ENCODE measurements around the gene PRKAG2.
A peak's percentile ranks its signal among the peaks of the same experiment; 100 is the strongest.
"Not testable (repeated sequence)": the region's sequence is repeated elsewhere in the genome, so short reads cannot be mapped to it uniquely, and the experiment has no call there.

PRKAG2 gene

GRCh38 chr7:151876899-151877777 lies at the start of gene PRKAG2:
TSS of gene PRKAG2 (minus strand) at chr7:151877115. CDS start at chr7:151876620, 495 bp downstream.
- DNase-seq: peak; percentile 72

GRCh38 chr7:151926336-151926712 lies 49.4 kb upstream of the PRKAG2 start:
- no peak for DNase-seq

GRCh38 chr7:151925446-151926335 lies 48.8 kb upstream of the PRKAG2 start:
- no peak for DNase-seq

GRCh38 chr7:151924508-151924907 lies 47.6 kb upstream of the PRKAG2 start:
- no peak for DNase-seq

GRCh38 chr7:151924001-151924400 lies 47.1 kb upstream of the PRKAG2 start:
- DNase-seq: no peak

- DNase-seq: no peak
These were observed 46.4 kb upstream of the PRKAG2 start for GRCh38 chr7:151923097-151923876.

GRCh38 chr7:151921451-151921850 lies 44.5 kb upstream of the PRKAG2 start:
- no peak for DNase-seq

GRCh38 chr7:151920488-151920887 lies 43.6 kb upstream of the PRKAG2 start:
- DNase-seq: no peak

GRCh38 chr7:151919595-151919994 lies 42.7 kb upstream of the PRKAG2 start:
- DNase-seq: no peak

- no peak for DNase-seq
These were observed 41.6 kb upstream of the PRKAG2 start for GRCh38 chr7:151918510-151918843.

GRCh38 chr7:151917791-151918509 lies 41.0 kb upstream of the PRKAG2 start:
- DNase-seq: no peak

GRCh38 chr7:151914051-151914450 lies 37.1 kb upstream of the PRKAG2 start:
- DNase-seq: no peak

GRCh38 chr7:151910655-151911054 lies 33.7 kb upstream of the PRKAG2 start:
- not testable (repeated sequence) for DNase-seq

- DNase-seq: not testable (repeated sequence)
These were observed 30.2 kb upstream of the PRKAG2 start for GRCh38 chr7:151907115-151907514.

- DNase-seq: no peak
These were observed 28.9 kb upstream of the PRKAG2 start for GRCh38 chr7:151905766-151906165.

- DNase-seq: no peak
These were observed 28.4 kb upstream of the PRKAG2 start for GRCh38 chr7:151905353-151905752.

GRCh38 chr7:151904270-151904669 lies 27.4 kb upstream of the PRKAG2 start:
- no peak for DNase-seq

- no peak for DNase-seq
These were observed 26.5 kb upstream of the PRKAG2 start for GRCh38 chr7:151903249-151904032.

GRCh38 chr7:151902311-151902710 lies 25.4 kb upstream of the PRKAG2 start:
- DNase-seq: no peak

- no peak for DNase-seq
These were observed 24.9 kb upstream of the PRKAG2 start for GRCh38 chr7:151901828-151902227.

GRCh38 chr7:151900986-151901621 lies 24.2 kb upstream of the PRKAG2 start:
- DNase-seq: no peak

All from 8988T (cell line).